BJ (cell line): ENCODE data around the gene ZNF324. TPM values are rescaled to one million over a fixed set of nuclear protein-coding genes. Genes with fewer than 3 reads are reported as not detected.

Experiments
- CTCF ChIA-PET: fragments of 350-600 bp; formaldehyde crosslinking; extraction: SDS; loops from one replicate; lab custom pipeline; 2021; ENCODE audit warnings: antibody characterized with exemption, inconsistent platforms; lab: Yijun Ruan, JAX
- POLR2A ChIA-PET: fragments of 300-600 bp; sonication (Branson Sonifier 250); formaldehyde crosslinking; extraction: SDS; loops from one replicate; lab custom pipeline; 2021; ENCODE audit warnings: antibody characterized with exemption; lab: Charles Lee
- DNase-seq: peaks from one replicate; pipeline ENCODE4 v3.0.0-alpha.2; 2011; ENCODE audit warnings: low read depth
- H3K27me3 ChIP-seq: 2 replicates; pipeline ENCODE4 v1.6.0; 2011; ENCODE audit warnings: low read length; ENCODE audit not compliant: control insufficient read depth, insufficient read depth
- H3K36me3 ChIP-seq: 2 replicates; pipeline ENCODE4 v1.5.1; 2011; ENCODE audit warnings: low read length; ENCODE audit not compliant: control insufficient read depth, insufficient read depth
- H3K4me3 ChIP-seq: 2 replicates; pipeline ENCODE4 v1.5.1; 2011; ENCODE audit warnings: low read depth, mild to moderate bottlenecking, control low read depth, low read length
- CTCF ChIP-seq: IDR thresholded peaks from 2 replicates; pipeline ENCODE4 v1.5.1; 2011; ENCODE audit warnings: low read depth, mild to moderate bottlenecking, control low read depth, inconsistent platforms, low read length, moderate library complexity; ENCODE audit not compliant: insufficient read depth
- polyA plus RNA-seq: library from polyadenylated mRNA; depleted of rRNA; stranded (reverse); fragments of >200 nt; gene quantifications from 2 replicates; pipeline ENCODE4 v1.2.3, GENCODE V29; 2011

The ZNF324 gene
- polyA plus RNA-seq, 1 experiment: 4.4 TPM

- Histone ChIP-seq H3K4me3 (peak within 1 kb of the TSS; percentile 87), H3K36me3 (peaks cover 11% of the 10 kb centered on the region), H3K27me3 (no peaks in the 10 kb centered on the region; the same call in 1 of the 2 replicates)
- ChIA-PET POLR2A (no interaction called here), CTCF (interaction anchor here (0.8 to 1.3 kb wide), 2 partner anchors 9 to 68 kb away, joined by 3 read pairs; partner anchors contain the start of gene ZBTB45)
- no peak for TF ChIP-seq CTCF
- DNase-seq: peak; percentile 61
Measured at GRCh38 chr19:58451358-58452101, 15.3 kb upstream of the ZNF324 start, which contains the start of gene ZNF324B. TSS of gene ZNF324B (plus strand) at chr19:58451622. CDS start at chr19:58453702, 2,080 bp downstream.

- no peak overlapping the region for H3K4me3 ChIP-seq
- no peak for DNase-seq
- H3K36me3 ChIP-seq: peaks cover 14% of the 10 kb centered on the region
- POLR2A ChIA-PET: no interaction called here
- no peaks in the 10 kb centered on the region; the same call in 1 of the 2 replicates for H3K27me3 ChIP-seq
- no peak for TF ChIP-seq CTCF
- CTCF ChIA-PET: no interaction called here
Measured at GRCh38 chr19:58453743-58454142, 13.1 kb upstream of the ZNF324 start.

GRCh38 chr19:58455306-58455705 is 11.6 kb upstream of the ZNF324 start:
- ChIA-PET POLR2A (no interaction called here), CTCF (no interaction called here)
- TF ChIP-seq CTCF: no peak
- no peak for DNase-seq
- Histone ChIP-seq H3K27me3 (no peaks in the 10 kb centered on the region), H3K4me3 (no peak overlapping the region), H3K36me3 (peaks cover 14% of the 10 kb centered on the region)

GRCh38 chr19:58456111-58456510 is 10.8 kb upstream of the ZNF324 start:
- no peak for DNase-seq
- Histone ChIP-seq H3K4me3 (no peak overlapping the region), H3K27me3 (no peaks in the 10 kb centered on the region), H3K36me3 (peaks cover 14% of the 10 kb centered on the region)
- POLR2A ChIA-PET: no interaction called here
- CTCF ChIA-PET: no interaction called here
- no peak for TF ChIP-seq CTCF

GRCh38 chr19:58460039-58460438 is 6.8 kb upstream of the ZNF324 start:
- Histone ChIP-seq H3K36me3 (peaks cover 10% of the 10 kb centered on the region), H3K4me3 (no peak overlapping the region), H3K27me3 (no peaks in the 10 kb centered on the region)
- no peak for TF ChIP-seq CTCF
- ChIA-PET POLR2A (no interaction called here), CTCF (interaction anchor here (1.1 kb wide), 1 partner anchor 60 kb away, joined by 4 read pairs; the partner anchor contains the start of gene ZBTB45)
- DNase-seq: no peak
